GM19239 (cell line): Measurements from ENCODE around the gene STAMBPL1.
"Not testable (repeated sequence)": the region's sequence is repeated elsewhere in the genome, so short reads cannot be mapped to it uniquely, and the experiment has no call there.

ENCODE experiments used
- DNase-seq: peaks from one replicate; pipeline ENCODE4 v3.0.0; 2011; ENCODE audit warnings: low spot score; ENCODE audit not compliant: insufficient read length
- FAIRE-seq: peaks from 2 replicates; lab custom pipeline; 2011; peaks lifted over from hg19 to GRCh38; lab: Jason Lieb, UNC

Gene STAMBPL1

DNA sequence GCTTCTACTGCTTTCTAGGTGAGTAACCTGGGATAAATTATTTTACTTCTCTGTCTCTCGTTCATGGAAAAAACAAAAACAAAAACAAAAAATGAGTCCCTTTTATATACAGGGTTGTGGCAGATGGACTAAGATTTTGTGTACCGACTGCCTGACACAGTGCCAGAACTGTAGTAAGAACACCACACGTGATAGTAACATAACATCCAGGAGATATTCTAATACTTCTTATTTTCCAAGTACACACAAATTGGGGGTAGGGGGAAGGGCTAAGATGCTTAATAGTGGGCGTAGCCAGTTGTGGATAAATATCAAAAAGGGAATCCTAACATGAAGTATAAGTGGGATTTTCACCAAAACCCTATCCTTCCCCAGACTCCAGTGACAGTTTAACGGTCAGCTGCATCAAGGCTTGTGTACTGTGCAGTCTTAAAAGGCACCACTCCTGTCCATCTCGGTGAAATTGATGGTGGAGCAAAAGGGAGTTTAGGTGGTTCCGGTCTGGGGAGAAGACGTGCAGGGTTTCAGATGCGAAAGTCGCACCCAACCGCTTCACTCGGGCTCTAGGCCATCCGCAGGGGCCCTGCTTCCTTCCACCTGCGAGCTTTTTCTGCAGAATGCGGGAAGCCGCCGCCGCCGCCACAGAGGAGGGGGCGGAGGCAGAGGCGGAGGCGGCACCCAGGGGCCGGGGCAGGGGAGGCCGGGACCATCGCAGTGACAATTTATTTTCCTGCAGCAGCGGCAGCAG, at the start of gene STAMBPL1:
Gene STAMBPL1, plus strand, starts transcription at position 712 of the 748 bp plus-strand sequence. CDS start 21,464 bp downstream, outside the sequence.
- DNase-seq: peak; percentile 36
- peak; percentile 91 for FAIRE-seq

DNA sequence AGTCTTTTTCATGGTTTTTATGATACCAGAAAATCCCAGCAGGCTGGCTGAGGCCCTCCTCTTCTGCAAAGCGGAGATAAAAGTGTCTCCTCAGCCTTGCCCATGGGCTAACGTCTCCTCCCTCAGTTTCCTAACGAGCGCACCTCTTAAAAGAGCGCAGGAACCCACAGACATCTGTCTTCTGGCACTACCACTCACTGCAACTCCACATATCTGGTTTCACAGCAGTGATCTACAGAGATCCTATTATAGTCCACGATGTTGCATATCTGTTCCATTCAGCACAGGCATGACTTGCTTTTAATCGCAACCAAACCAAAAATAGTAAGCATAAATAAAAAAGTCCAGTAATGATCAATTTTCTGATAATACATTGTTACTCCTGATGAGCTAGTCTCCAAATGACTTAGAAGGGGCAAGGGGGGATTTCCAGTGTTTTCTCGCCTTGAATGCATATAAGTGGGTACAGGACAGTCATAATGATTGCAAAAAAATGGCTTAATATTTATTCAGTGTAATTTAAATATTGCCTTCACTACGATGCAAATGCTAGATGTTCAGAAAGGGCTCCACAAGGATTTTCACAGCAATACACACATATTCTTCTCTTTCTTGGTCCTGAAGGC, 49.3 kb upstream of the STAMBPL1 start:
- FAIRE-seq (peak; percentile 78), DNase-seq (no peak)

GRCh38 chr10:88831709-88832108, 48.3 kb upstream of the STAMBPL1 start:
- FAIRE-seq (peak; percentile 75), DNase-seq (no peak)

DNA sequence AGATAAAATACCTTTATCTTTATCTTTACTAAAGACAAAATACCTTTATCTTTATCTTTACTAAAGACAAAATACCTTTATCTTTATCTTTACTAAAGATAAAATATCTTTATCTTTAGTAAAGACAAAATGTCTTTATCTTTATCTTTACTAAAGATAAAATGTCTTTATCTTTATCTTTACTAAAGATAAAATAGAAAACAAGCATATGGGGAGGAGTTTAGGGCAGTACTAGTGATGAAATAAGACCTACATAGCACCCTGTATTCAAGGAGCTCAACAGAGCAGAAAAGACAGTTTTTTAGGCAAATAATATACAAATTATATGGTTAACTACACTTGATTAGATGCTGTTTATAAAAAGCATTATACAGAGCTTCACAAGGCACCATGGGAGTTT, 47.7 kb upstream of the STAMBPL1 start:
- FAIRE-seq (peak; percentile 53), DNase-seq (no peak)

DNA sequence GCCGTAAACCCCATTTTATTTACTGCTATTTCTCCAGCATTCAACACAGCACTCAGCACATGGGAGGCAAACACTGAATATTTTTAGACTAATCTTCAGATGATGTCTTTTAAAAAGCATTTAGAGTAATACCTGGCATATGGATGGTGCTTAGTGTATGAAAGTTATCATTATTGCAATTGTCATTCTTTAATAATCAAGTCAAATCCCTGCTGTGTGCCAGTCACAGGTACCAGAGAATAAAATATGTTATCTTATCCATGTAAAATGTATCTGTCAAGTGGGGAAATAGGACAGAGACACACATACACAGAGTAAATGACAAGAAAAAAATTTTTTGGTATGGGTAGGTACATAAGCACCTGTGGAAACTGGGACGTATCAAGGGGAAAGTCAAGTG, 46.9 kb upstream of the STAMBPL1 start:
- FAIRE-seq (no peak), DNase-seq (no peak)

- FAIRE-seq (peak; percentile 61), DNase-seq (no peak)
These were observed 46.3 kb upstream of the STAMBPL1 start for GRCh38 chr10:88833723-88834122.

DNA sequence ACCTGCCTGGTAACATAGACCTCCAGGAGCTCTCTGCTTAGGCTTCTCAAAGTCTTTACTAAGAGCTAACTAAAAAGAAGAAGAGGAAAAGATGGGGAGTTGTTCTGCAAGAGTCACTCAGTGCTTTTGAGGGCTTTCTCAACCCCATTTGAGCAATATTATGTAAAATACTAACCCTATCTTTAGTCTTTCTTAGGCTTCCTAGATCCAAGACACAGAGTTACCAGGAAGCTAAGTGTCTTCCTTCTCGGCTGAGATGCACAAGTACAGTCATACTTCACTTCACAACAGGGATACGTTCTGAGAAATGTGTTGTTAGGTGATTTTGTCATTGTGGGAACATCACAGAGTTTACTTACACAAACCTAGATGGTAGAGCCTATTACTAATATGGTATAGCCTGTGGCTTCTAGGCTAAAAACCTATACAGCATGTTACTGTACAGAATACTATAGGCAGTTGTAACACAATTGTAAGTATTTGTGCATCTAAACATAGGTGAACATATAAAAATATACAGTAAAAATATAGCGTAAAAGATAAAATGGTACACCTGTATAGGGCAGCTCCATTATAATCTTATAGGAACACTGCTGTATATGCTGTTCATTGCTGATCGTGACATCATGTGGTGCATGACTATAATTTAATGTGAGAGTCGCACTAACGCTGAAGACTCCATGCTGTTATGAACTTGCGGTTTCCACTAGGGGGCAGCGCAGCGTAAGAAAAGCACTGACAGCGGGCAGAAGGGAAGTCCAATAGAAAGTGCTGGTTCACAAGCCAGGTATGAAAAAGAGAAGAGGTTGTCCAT, 44.7 kb upstream of the STAMBPL1 start:
- DNase-seq: peak; percentile 9
- FAIRE-seq: peak; percentile 98

GRCh38 chr10:88835910-88836221, 44.2 kb upstream of the STAMBPL1 start:
- no peak for DNase-seq
- FAIRE-seq: no peak

GRCh38 chr10:88837632-88838031, 42.4 kb upstream of the STAMBPL1 start:
- not testable (repeated sequence) for FAIRE-seq

DNA sequence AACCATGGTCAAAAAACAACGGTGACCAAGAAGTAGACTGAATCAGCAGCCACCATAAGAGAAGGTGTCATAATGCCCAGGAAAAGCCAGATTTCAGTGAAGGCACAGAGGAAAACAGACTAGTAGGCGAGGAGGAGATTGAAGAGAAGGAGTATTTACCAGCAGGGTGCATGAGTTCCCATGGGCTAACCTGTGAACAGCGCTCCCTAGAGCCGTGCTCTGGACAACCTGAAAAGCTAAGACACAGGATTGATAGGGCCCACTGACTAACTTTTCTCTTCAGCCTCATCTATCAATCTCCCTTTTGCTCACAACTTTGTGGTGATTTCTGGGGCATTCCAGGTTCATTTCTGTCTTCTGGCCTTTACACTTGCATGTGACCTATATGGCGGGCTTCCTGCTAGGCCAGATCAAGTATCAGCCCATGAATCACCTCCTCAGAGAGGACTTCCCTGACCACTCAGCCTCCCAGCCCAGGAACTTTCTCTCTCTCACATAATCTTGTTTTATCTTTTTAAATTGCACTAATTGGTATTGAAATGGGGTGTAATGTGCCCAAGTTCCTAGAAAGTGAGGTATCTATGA, 41.2 kb upstream of the STAMBPL1 start:
- FAIRE-seq: no peak
- no peak for DNase-seq

More at GRCh38 chr10:88837632-88838031, 42.4 kb upstream of the STAMBPL1 start:
- not testable (repeated sequence) for DNase-seq

- no peak for FAIRE-seq
- no peak for DNase-seq
These were observed 39.9 kb upstream of the STAMBPL1 start for GRCh38 chr10:88840104-88840503.

- no peak for FAIRE-seq
- no peak for DNase-seq
These were observed 39.2 kb upstream of the STAMBPL1 start for GRCh38 chr10:88840881-88841280.

- peak; percentile 78 for FAIRE-seq
- no peak for DNase-seq
These were observed 38.5 kb upstream of the STAMBPL1 start for GRCh38 chr10:88841316-88842111.

GRCh38 chr10:88843171-88843570, 36.9 kb upstream of the STAMBPL1 start:
- DNase-seq: no peak
- FAIRE-seq: peak; percentile 76

GRCh38 chr10:88848499-88848898, 31.5 kb upstream of the STAMBPL1 start:
- DNase-seq (no peak), FAIRE-seq (peak; percentile 77)

- DNase-seq: no peak
- FAIRE-seq: peak; percentile 39
These were observed 30.8 kb upstream of the STAMBPL1 start for GRCh38 chr10:88849234-88849633.

- no peak for FAIRE-seq
- no peak for DNase-seq
These were observed 29.3 kb upstream of the STAMBPL1 start for GRCh38 chr10:88850712-88851111.

GRCh38 chr10:88851706-88852105, 28.3 kb upstream of the STAMBPL1 start, which contains the start of gene ANKRD22:
Gene ANKRD22 (minus strand): TSS chr10:88851844. CDS start chr10:88851607, 237 bp downstream.
- FAIRE-seq (peak; percentile 65), DNase-seq (no peak)

DNA sequence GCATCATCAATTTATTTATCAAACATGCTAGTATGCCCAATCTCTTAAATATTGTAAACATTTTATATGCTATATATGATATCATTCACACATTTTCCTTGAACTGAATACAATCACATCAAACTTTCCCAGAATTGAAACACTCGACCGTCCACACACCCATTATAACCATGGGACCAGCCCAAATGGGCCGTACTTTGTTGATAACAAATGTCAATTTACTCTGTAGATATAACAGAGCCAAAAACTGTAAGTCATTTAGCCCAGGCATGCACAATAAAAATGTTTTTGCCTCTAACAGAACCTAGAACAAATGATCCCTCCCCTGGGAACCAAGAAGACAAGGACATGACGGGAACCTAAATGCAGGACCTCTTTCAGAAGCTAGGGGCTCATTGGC, 27.7 kb upstream of the STAMBPL1 start:
- DNase-seq: no peak
- peak; percentile 65 for FAIRE-seq
